Activated CD8-positive, alpha-beta memory T cell treated with anti-CD3 and anti-CD28 coated beads, Interleukin-2, amount 50 U/mL, for 24 hours (primary cell): ENCODE measurements around the gene PGRMC2.

Experiments used
- DNase-seq: peaks from one replicate; pipeline ENCODE4 v3.0.0-alpha.2; 2020; ENCODE audit errors: extremely low read depth

The PGRMC2 gene

GRCh38 chr4:128220286-128221235 is 67.1 kb downstream of the PGRMC2 start:
- DNase-seq: no peak
